Stimulated activated CD8-positive, alpha-beta memory T cell treated with anti-CD3 and anti-CD28 coated beads, Interleukin-4, amount 100 ng/mL, for 4 hours (primary cell): ENCODE measurements around the gene USP21.

Experiments used
- DNase-seq, 2 donors: peaks; one replicate each; pipeline ENCODE4 v3.0.0-alpha.2; 2020; ENCODE audit warnings: low read depth in 2 of 2, low spot score in 1 of 2

The USP21 gene

DNA sequence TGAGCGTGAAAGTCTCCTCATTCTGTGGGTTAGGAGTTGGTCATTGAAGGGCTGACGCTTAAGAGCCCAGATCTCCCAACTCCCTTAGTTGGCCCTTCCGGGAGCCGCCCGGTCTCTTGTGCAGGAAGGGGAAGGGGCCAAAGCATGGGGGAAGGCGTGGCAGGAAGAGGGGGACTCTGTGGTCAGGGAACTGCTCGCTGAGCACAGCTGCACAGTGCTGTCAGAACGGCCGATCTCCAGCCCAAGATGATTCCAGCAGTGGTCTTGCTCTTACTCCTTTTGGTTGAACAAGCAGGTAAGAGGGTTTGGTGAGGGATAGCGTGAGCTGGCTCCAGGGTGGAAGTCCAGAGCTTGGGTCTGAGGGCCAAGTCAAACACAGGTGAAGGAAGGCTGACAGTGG, 55.8 kb downstream of the USP21 start, which contains the start of gene FCER1G:
Gene FCER1G, plus strand, starts transcription at position 220 of the 400 bp plus-strand sequence. Its CDS starts 27 bp downstream, at position 247.
- no peak for DNase-seq
